Measurements from ENCODE around the gene EXOC1.

Gene EXOC1

GRCh38 chr4:55947254-55947882 is 93.9 kb downstream of the EXOC1 start:
- H3K27ac ChIP-seq = peak overlapping the region; percentile 90
- no peaks in the 10 kb centered on the region for H3K27me3 ChIP-seq
- peaks cover 5% of the 10 kb centered on the region for H3K36me3 ChIP-seq
- peak overlapping the region; percentile 88 for H3K9ac ChIP-seq
- peaks cover 33% of the 10 kb centered on the region for H3K4me1 ChIP-seq
- peak overlapping the region; percentile 95 for H3K4me2 ChIP-seq
- H3K9me3 ChIP-seq = no peaks in the 10 kb centered on the region
- no peak for TF ChIP-seq Cebpa-rat (IDR thresholded peaks at IDR 0.05)
- H4K20me1 ChIP-seq = no peaks in the 10 kb centered on the region; the same call in 1 of the 2 replicates
- H3K4me3 ChIP-seq = peak overlapping the region; percentile 85

- H3K9me3 ChIP-seq = no peaks in the 10 kb centered on the region
- H3K9ac ChIP-seq = peak overlapping the region; percentile 88
- peaks cover 33% of the 10 kb centered on the region for H3K4me1 ChIP-seq
- TF ChIP-seq Cebpa-rat (IDR thresholded peaks at IDR 0.05) = no peak
- peaks cover 12% of the 10 kb centered on the region for H3K36me3 ChIP-seq
- H3K4me3 ChIP-seq = peak overlapping the region; percentile 85
- peak overlapping the region; percentile 90 for H3K27ac ChIP-seq
- peak overlapping the region; percentile 95 for H3K4me2 ChIP-seq
- H3K27me3 ChIP-seq = no peaks in the 10 kb centered on the region
- H4K20me1 ChIP-seq = no peaks in the 10 kb centered on the region; the same call in 1 of the 2 replicates
These were observed 94.7 kb downstream of the EXOC1 start for GRCh38 chr4:55947912-55948725.

- peak within 1 kb of the TSS; percentile 85 for H3K4me3 ChIP-seq
- TF ChIP-seq Cebpa-rat (IDR thresholded peaks at IDR 0.05) = no peak
- peaks cover 17% of the 10 kb centered on the region for H3K36me3 ChIP-seq
- H3K9me3 ChIP-seq = no peaks in the 10 kb centered on the region
- H3K27me3 ChIP-seq = no peaks in the 10 kb centered on the region
- peak within 1 kb of the TSS; percentile 90 for H3K27ac ChIP-seq
- peak within 1 kb of the TSS; percentile 95 for H3K4me2 ChIP-seq
- H4K20me1 ChIP-seq = no peaks in the 10 kb centered on the region; the same call in 1 of the 2 replicates
- H3K4me1 ChIP-seq = peaks cover 33% of the 10 kb centered on the region
- peak within 1 kb of the TSS; percentile 88 for H3K9ac ChIP-seq
These were observed 95.5 kb downstream of the EXOC1 start, which contains the start of gene CEP135 for GRCh38 chr4:55948726-55949481. CEP135 (plus strand) TSS chr4:55948945; CDS start chr4:55952131, 3,186 bp downstream.

GRCh38 chr4:55949482-55949802 is 96.0 kb downstream of the EXOC1 start:
- peaks cover 33% of the 10 kb centered on the region for H3K4me1 ChIP-seq
- no peaks in the 10 kb centered on the region for H3K27me3 ChIP-seq
- no peaks in the 10 kb centered on the region for H3K9me3 ChIP-seq
- peak overlapping the region; percentile 88 for H3K9ac ChIP-seq
- peak overlapping the region; percentile 95 for H3K4me2 ChIP-seq
- H3K36me3 ChIP-seq = peaks cover 21% of the 10 kb centered on the region
- H4K20me1 ChIP-seq = no peaks in the 10 kb centered on the region; the same call in 1 of the 2 replicates
- peak overlapping the region; percentile 90 for H3K27ac ChIP-seq
- no peak for TF ChIP-seq Cebpa-rat (IDR thresholded peaks at IDR 0.05)
- H3K4me3 ChIP-seq = peak overlapping the region; percentile 85

- no peak for TF ChIP-seq Cebpa-rat (IDR thresholded peaks at IDR 0.05)
- Histone ChIP-seq H4K20me1 (no peaks in the 10 kb centered on the region; the same call in 1 of the 2 replicates), H3K27me3 (no peaks in the 10 kb centered on the region), H3K4me1 (peaks cover 33% of the 10 kb centered on the region), H3K27ac (no peak overlapping the region), H3K9ac (no peak overlapping the region), H3K36me3 (peaks cover 38% of the 10 kb centered on the region), H3K4me2 (peak overlapping the region; percentile 1; the same call in 1 of the 2 replicates), H3K9me3 (no peaks in the 10 kb centered on the region), H3K4me3 (no peak overlapping the region)
These were observed 97.9 kb downstream of the EXOC1 start for GRCh38 chr4:55951191-55951922.
